Forelimb muscle (tissue), 1 donor: ENCODE measurements around the gene FAM229A. TPM values are rescaled to one million over a fixed set of nuclear protein-coding genes. Genes with fewer than 3 reads are reported as not detected.

Experiments
- DNase-seq: peaks from one replicate; pipeline ENCODE4 v3.0.0-alpha.2; 2013; ENCODE audit warnings: low read depth
- polyA plus RNA-seq: library from polyadenylated mRNA; unstranded; fragments of 120-200 nt; gene quantifications from one replicate; pipeline ENCODE4 v1.2.1, GENCODE V29; 2013; ENCODE audit not compliant: insufficient read length

Gene FAM229A
- polyA plus RNA-seq, 1 donor, result 7.0 TPM

- no peak for DNase-seq
Observed at GRCh38 chr1:32349211-32349708, 13.0 kb downstream of the FAM229A start.

GRCh38 chr1:32346532-32347157 lies 15.6 kb downstream of the FAM229A start:
- no peak for DNase-seq

GRCh38 chr1:32345289-32345827 lies 16.9 kb downstream of the FAM229A start:
- no peak for DNase-seq

- DNase-seq, result no peak
Observed at GRCh38 chr1:32342704-32343103, 19.6 kb downstream of the FAM229A start.

- no peak for DNase-seq
Observed at GRCh38 chr1:32341971-32342370, 20.3 kb downstream of the FAM229A start.

GRCh38 chr1:32341186-32341757 lies 21.0 kb downstream of the FAM229A start:
- DNase-seq, result no peak

- no peak for DNase-seq
Observed at GRCh38 chr1:32339363-32339978, 22.8 kb downstream of the FAM229A start.

GRCh38 chr1:32338637-32339145 lies 23.6 kb downstream of the FAM229A start:
- DNase-seq, result no peak

GRCh38 chr1:32337855-32338636 lies 24.2 kb downstream of the FAM229A start:
- no peak for DNase-seq

GRCh38 chr1:32336963-32337675 lies 25.2 kb downstream of the FAM229A start:
- no peak for DNase-seq

- DNase-seq, result no peak
Observed at GRCh38 chr1:32336591-32336932, 25.7 kb downstream of the FAM229A start.

GRCh38 chr1:32335790-32336590 lies 26.3 kb downstream of the FAM229A start, which contains the start of gene MARCKSL1:
Gene MARCKSL1 (minus strand): TSS chr1:32336233. CDS start chr1:32336033, 200 bp downstream.
- no peak for DNase-seq

- DNase-seq, result no peak
Observed at GRCh38 chr1:32335535-32335789, 26.8 kb downstream of the FAM229A start.

GRCh38 chr1:32334864-32335534 lies 27.3 kb downstream of the FAM229A start:
- no peak for DNase-seq

- DNase-seq, result no peak
Observed at GRCh38 chr1:32334274-32334861, 27.9 kb downstream of the FAM229A start.

- no peak for DNase-seq
Observed at GRCh38 chr1:32333251-32333963, 28.9 kb downstream of the FAM229A start.

GRCh38 chr1:32332290-32333079 lies 29.8 kb downstream of the FAM229A start:
- DNase-seq, result no peak

GRCh38 chr1:32331549-32331948 lies 30.7 kb downstream of the FAM229A start:
- no peak for DNase-seq
